GM23248 (cell line): Measurements from ENCODE around the gene MYO1A. TPM values are rescaled to one million over a fixed set of nuclear protein-coding genes. Genes with fewer than 3 reads are reported as not detected.

Source experiments
- DNase-seq: peaks from one replicate; pipeline ENCODE4 v3.0.0-alpha.2; 2015
- H2AFZ ChIP-seq: fragments of 200-600 bp; sonication (generic); 2 replicates; pipeline ENCODE4 v1.6.1; 2016; ENCODE audit warnings: antibody characterized with exemption
- H3F3A ChIP-seq: fragments of 200-600 bp; sonication (generic); 2 replicates; pipeline ENCODE4 v1.6.1; 2016; ENCODE audit warnings: mild to moderate bottlenecking, antibody characterized with exemption, mixed run types; ENCODE audit not compliant: insufficient read depth
- H3K27ac ChIP-seq: fragments of 200-600 bp; sonication (generic); 2 replicates; pipeline ENCODE4 v1.5.1; 2016; ENCODE audit warnings: mild to moderate bottlenecking
- H3K27me3 ChIP-seq: fragments of 200-600 bp; sonication (generic); replicated peaks from 2 replicates; pipeline ENCODE4 v1.6.1; 2016; ENCODE audit warnings: mild to moderate bottlenecking; ENCODE audit not compliant: insufficient read depth
- H3K36me3 ChIP-seq: fragments of 200-600 bp; sonication (generic); 2 replicates; pipeline ENCODE4 v1.6.1; 2016; ENCODE audit warnings: low read depth, mild to moderate bottlenecking
- H3K4me1 ChIP-seq: fragments of 200-600 bp; sonication (generic); 2 replicates; pipeline ENCODE4 v1.6.1; 2016; ENCODE audit warnings: mild to moderate bottlenecking; ENCODE audit not compliant: insufficient read depth
- H3K4me2 ChIP-seq: fragments of 200-600 bp; sonication (generic); one replicate; pipeline ENCODE4 v1.6.1; 2016; ENCODE audit warnings: mild to moderate bottlenecking; ENCODE audit not compliant: unreplicated experiment
- H3K4me3 ChIP-seq: fragments of 200-600 bp; sonication (generic); 2 replicates; pipeline ENCODE4 v1.5.1; 2016; ENCODE audit warnings: mild to moderate bottlenecking
- H3K79me2 ChIP-seq: fragments of 200-600 bp; sonication (generic); 2 replicates; pipeline ENCODE4 v1.6.1; 2016; ENCODE audit warnings: mild to moderate bottlenecking; ENCODE audit not compliant: insufficient read depth
- H3K9ac ChIP-seq: fragments of 200-600 bp; sonication (generic); 2 replicates; pipeline ENCODE4 v1.6.1; 2016; ENCODE audit warnings: mild to moderate bottlenecking
- H3K9me2 ChIP-seq: fragments of 200-600 bp; sonication (generic); 2 replicates; pipeline ENCODE4 v1.6.1; 2016; ENCODE audit warnings: mixed run types, mild to moderate bottlenecking, moderate library complexity; ENCODE audit not compliant: insufficient read depth
- H3K9me3 ChIP-seq: fragments of 200-600 bp; sonication (generic); one replicate; pipeline ENCODE4 v1.6.1; 2017; ENCODE audit warnings: low read depth
- H4K20me1 ChIP-seq: fragments of 200-600 bp; sonication (generic); 2 replicates; pipeline ENCODE4 v1.6.0; 2016; ENCODE audit not compliant: insufficient read depth
- EZH2 ChIP-seq: fragments of 200-600 bp; sonication (generic); IDR thresholded peaks from 2 replicates; pipeline ENCODE4 v1.6.1; 2018; ENCODE audit warnings: antibody characterized with exemption, mild to moderate bottlenecking; ENCODE audit not compliant: insufficient read depth, poor library complexity, severe bottlenecking
- EZH2phosphoT487 ChIP-seq: fragments of 200-600 bp; sonication (generic); IDR thresholded peaks from 2 replicates; pipeline ENCODE4 v1.6.1; 2018; ENCODE audit warnings: antibody characterized with exemption, moderate library complexity, mild to moderate bottlenecking, low read depth; ENCODE audit not compliant: insufficient read depth
- WGBS, 2 experiments: methylation state at CpG; one replicate each; pipeline ENCODE4 v1.1.6; 2015 to 2017; ENCODE audit warnings: low lambda C conversion rate in 2 of 2, low coverage in 1 of 2; ENCODE audit errors: missing lambda C conversion rate in 2 of 2; 5-methylcytosine and 5-hydroxymethylcytosine counted together
- in situ Hi-C: fragments of 300-500 bp; cut with MboI; formaldehyde crosslinking; loops from 2 replicates; pipeline ENCODE4 v1.15.0; 2020
- polyA plus RNA-seq: library from polyadenylated mRNA; unstranded; fragments of >200 nt; fragmentation: Nextera tagmentation; extraction: Ambion mirVana; gene quantifications from 2 replicates; pipeline ENCODE4 v1.2.1, GENCODE V29; 2016
- total RNA-seq: library from RNA; depleted of rRNA; stranded (reverse); fragments of >200 nt; shearing (Covaris generic); gene quantifications from 2 replicates; pipeline ENCODE4 v1.2.3, GENCODE V29; 2014

MYO1A gene
- total and polyA plus RNA-seq, 2 experiments from 2014 or later: not detected

DNA sequence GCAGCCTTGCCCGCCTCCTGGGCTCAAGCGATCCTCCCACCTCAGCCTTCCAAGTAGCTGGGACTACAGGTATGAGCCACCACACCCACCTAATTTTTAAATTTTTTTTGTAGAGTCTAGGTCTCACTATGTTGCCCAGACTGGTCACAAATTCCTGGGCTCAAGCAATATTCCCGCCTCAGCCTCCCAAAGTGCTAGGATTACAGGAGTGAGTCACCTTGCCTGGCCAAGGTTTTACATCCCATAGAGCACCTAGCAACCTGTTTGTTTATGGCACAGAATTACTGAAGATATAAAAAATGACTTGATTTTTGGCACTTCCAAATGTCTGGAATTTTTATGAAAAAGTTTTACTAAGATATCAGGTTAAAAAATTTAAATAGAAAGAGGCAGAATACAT is 16.5 kb downstream of the MYO1A start:
- no peak overlapping the region for H3K9ac ChIP-seq
- no peaks in the 10 kb centered on the region for H3F3A ChIP-seq
- no peaks in the 10 kb centered on the region for H3K9me3 ChIP-seq
- H3K9me2 ChIP-seq: no peaks in the 10 kb centered on the region
- 74 to 84% methylated on average over 3 of the region's 3 CpGs for WGBS, 2 experiments
- DNase-seq: no peak
- H3K27me3 ChIP-seq: peaks cover 40% of the 10 kb centered on the region
- no peak overlapping the region for H3K4me3 ChIP-seq
- no peaks in the 10 kb centered on the region for H3K36me3 ChIP-seq
- TF ChIP-seq EZH2phosphoT487 (no peak), EZH2 (no peak)
- H4K20me1 ChIP-seq: no peaks in the 10 kb centered on the region
- no peaks in the 10 kb centered on the region for H3K79me2 ChIP-seq
- H3K27ac ChIP-seq: no peak overlapping the region
- no peak overlapping the region for H3K4me2 ChIP-seq
- no peaks in the 10 kb centered on the region for H3K4me1 ChIP-seq
- H2AFZ ChIP-seq: no peak overlapping the region
- in situ Hi-C loops: no loop called here

DNA sequence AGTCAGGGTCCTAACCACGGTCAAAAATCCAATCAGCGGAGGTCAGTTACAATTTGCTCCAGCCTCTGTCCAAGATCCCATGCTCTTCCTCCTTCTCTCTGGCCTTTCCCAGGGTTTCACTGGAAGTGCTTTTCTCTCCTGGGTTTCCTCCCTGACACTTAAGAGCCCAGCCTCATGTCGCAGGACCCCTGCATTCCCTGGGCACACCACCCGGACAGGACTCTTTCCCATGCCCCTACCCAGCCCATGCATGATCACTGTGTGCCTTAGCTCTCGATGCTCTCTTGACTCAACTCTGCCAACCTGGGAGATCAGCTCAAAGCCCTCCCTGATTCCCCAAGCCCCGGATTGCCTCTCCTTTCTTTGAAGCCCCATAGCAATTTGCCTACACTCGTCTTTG is 18.1 kb downstream of the MYO1A start:
- H3K4me1 ChIP-seq: no peaks in the 10 kb centered on the region
- in situ Hi-C loops: no loop called here
- WGBS, 2 experiments: 56% methylated on average over 7 of the region's 7 CpGs

DNA sequence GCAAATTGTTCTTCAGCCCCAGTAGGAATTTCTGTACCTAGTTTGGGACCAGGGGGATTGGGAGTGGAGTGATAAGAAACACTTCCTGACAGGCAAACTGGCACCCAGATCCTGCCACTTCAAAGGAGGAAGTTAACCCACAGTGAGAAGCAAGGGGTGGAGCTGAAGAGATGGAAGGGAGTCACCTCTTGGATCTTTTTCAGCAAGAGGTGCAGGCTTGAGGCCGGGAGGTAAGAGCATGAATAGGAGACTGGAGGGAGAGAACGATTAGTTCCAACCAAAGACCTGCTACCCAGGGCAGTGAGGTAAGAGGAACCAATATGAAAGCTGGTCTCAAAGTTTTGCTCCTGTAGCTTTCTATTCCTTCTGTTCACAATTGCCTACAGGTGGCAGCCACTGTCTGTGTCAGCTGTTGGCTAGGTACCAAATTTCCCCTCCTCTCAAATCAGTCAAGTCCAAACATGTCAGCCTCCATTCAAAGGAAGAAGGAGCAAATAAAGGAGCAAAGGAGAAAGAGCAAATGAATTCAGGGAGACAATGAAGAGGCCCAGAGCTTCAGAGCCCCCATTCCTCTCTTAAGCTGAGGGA is 18.7 kb downstream of the MYO1A start:
- Histone ChIP-seq H3K4me2 (no peak overlapping the region), H3K4me3 (no peak overlapping the region), H2AFZ (no peak overlapping the region), H3K9me3 (no peaks in the 10 kb centered on the region), H3K9ac (no peak overlapping the region), H3K9me2 (no peaks in the 10 kb centered on the region), H3K4me1 (no peaks in the 10 kb centered on the region), H3F3A (no peaks in the 10 kb centered on the region), H3K36me3 (no peaks in the 10 kb centered on the region), H3K27ac (no peak overlapping the region), H3K27me3 (peaks cover 58% of the 10 kb centered on the region), H3K79me2 (no peaks in the 10 kb centered on the region), H4K20me1 (no peaks in the 10 kb centered on the region)
- TF ChIP-seq EZH2phosphoT487 (no peak), EZH2 (no peak)
- WGBS, 2 experiments: 7 to 8% methylated on average over 2 of the region's 2 CpGs
- in situ Hi-C loops: no loop called here
- no peak for DNase-seq

More for the DNA sequence above, 18.1 kb downstream of the MYO1A start:
- no peak overlapping the region for H3K27ac ChIP-seq
- H3K9me2 ChIP-seq: no peaks in the 10 kb centered on the region
- no peaks in the 10 kb centered on the region for H3F3A ChIP-seq
- TF ChIP-seq EZH2phosphoT487: no peak
- no peak for TF ChIP-seq EZH2
- H4K20me1 ChIP-seq: no peaks in the 10 kb centered on the region
- no peak overlapping the region for H3K9ac ChIP-seq
- no peak overlapping the region for H2AFZ ChIP-seq
- no peak overlapping the region for H3K4me3 ChIP-seq
- no peak overlapping the region for H3K4me2 ChIP-seq
- no peak for DNase-seq
- H3K27me3 ChIP-seq: peaks cover 56% of the 10 kb centered on the region
- no peaks in the 10 kb centered on the region for H3K79me2 ChIP-seq
- H3K9me3 ChIP-seq: no peaks in the 10 kb centered on the region
- no peaks in the 10 kb centered on the region for H3K36me3 ChIP-seq

DNA sequence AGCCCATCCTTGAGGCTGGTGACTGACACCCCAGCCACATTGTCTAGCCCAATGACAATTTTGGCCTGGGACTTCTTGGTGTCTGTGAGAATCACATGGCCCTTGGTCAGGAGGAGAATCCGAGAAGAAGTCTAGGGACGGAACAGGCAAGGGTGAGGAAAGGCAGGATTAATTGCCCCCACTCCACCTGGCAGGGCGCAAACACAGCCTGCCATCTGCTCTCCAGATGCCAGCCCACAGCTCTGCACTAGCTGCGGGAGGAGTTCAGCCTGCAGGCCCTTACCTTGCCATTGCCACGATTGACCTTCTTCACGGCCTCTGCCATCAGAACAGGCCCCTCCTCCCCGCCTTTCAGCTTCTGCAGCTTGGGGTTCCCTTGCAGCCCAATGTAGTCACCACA is 20.5 kb downstream of the MYO1A start:
- Histone ChIP-seq H3K4me2 (no peak overlapping the region), H3K9ac (no peak overlapping the region), H3K4me3 (no peak overlapping the region), H3F3A (no peaks in the 10 kb centered on the region), H3K36me3 (no peaks in the 10 kb centered on the region), H3K4me1 (no peaks in the 10 kb centered on the region), H2AFZ (no peak overlapping the region), H4K20me1 (no peaks in the 10 kb centered on the region), H3K79me2 (no peaks in the 10 kb centered on the region), H3K9me2 (no peaks in the 10 kb centered on the region), H3K27me3 (peaks cover 68% of the 10 kb centered on the region), H3K9me3 (no peaks in the 10 kb centered on the region), H3K27ac (no peak overlapping the region)
- WGBS, 2 experiments: 53 to 54% methylated on average over 7 of the region's 7 CpGs
- no peak for TF ChIP-seq EZH2
- TF ChIP-seq EZH2phosphoT487: no peak
- in situ Hi-C loops: no loop called here
- no peak for DNase-seq

DNA sequence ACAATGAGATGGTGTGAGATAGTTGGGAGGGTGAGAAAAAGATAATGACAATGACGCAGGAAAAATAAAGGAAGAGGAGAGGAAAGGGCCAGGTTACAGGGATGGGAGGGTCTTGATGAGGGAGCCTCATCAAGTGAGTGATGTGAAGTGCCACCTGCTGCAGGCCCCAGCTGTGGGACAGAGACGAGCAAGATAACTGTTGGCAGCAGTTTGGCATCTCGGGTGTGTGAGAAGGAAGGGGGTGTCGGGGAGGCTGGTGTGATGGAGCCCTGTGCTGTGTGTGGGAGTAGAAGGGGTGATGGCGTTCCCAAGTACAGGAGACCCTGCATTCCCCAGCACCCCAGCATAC is 22.1 kb downstream of the MYO1A start:
- no peak overlapping the region for H3K9ac ChIP-seq
- H3K4me1 ChIP-seq: no peaks in the 10 kb centered on the region
- no peak overlapping the region for H2AFZ ChIP-seq
- no peak overlapping the region for H3K4me3 ChIP-seq
- 44 to 60% methylated on average over 5 of the region's 5 CpGs for WGBS, 2 experiments
- in situ Hi-C loops: no loop called here
- no peaks in the 10 kb centered on the region for H4K20me1 ChIP-seq
- DNase-seq: no peak
- H3K27ac ChIP-seq: no peak overlapping the region
- H3K36me3 ChIP-seq: no peaks in the 10 kb centered on the region
- H3K79me2 ChIP-seq: no peaks in the 10 kb centered on the region
- no peaks in the 10 kb centered on the region for H3F3A ChIP-seq
- TF ChIP-seq EZH2 (no peak), EZH2phosphoT487 (no peak)
- no peaks in the 10 kb centered on the region for H3K9me2 ChIP-seq
- no peaks in the 10 kb centered on the region for H3K9me3 ChIP-seq
- H3K4me2 ChIP-seq: no peak overlapping the region
- peaks cover 58% of the 10 kb centered on the region for H3K27me3 ChIP-seq
